ENCODE measurements around the gene CCN2. TPM values are rescaled to one million over a fixed set of nuclear protein-coding genes. Genes with fewer than 3 reads are reported as not detected.

The CCN2 gene
- total RNA-seq, 4 donors from 2014 or later, result 122 to 691 (median 363) TPM

DNA sequence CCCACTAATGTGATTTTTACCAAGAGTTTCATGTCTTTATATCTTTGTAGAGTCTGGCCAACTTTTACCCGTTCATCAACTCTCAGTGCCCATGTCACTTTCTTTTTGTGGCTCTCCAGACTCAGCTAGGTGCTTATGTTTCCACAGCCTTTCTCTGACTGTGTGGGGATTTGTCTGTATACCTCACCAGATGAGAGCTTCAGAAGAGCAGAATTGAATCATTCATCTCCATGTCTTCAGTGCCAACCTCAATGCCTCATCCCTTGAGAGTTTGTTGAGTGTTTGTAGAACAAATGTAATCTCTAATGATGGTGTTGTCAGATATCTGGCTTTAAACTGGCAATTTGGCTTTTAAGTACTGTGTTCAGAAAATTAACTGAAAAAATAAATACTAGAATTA lies 16.8 kb upstream of the CCN2 start:
- H3K27me3 ChIP-seq, result no peaks in the 10 kb centered on the region
- H3K27ac ChIP-seq, result no peak overlapping the region
- no peak for ATAC-seq
- TF ChIP-seq POLR2A (IDR thresholded peaks at IDR 0.05), result no peak
- TF ChIP-seq, protein P1, sequence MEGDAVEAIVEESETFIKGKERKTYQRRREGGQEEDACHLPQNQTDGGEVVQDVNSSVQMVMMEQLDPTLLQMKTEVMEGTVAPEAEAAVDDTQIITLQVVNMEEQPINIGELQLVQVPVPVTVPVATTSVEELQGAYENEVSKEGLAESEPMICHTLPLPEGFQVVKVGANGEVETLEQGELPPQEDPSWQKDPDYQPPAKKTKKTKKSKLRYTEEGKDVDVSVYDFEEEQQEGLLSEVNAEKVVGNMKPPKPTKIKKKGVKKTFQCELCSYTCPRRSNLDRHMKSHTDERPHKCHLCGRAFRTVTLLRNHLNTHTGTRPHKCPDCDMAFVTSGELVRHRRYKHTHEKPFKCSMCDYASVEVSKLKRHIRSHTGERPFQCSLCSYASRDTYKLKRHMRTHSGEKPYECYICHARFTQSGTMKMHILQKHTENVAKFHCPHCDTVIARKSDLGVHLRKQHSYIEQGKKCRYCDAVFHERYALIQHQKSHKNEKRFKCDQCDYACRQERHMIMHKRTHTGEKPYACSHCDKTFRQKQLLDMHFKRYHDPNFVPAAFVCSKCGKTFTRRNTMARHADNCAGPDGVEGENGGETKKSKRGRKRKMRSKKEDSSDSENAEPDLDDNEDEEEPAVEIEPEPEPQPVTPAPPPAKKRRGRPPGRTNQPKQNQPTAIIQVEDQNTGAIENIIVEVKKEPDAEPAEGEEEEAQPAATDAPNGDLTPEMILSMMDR (IDR thresholded peaks at IDR 0.05), result no peak
- no peak for TF ChIP-seq EP300 (IDR thresholded peaks at IDR 0.05)
- no peak for TF ChIP-seq POLR2AphosphoS5 (IDR thresholded peaks at IDR 0.05)
- H3K36me3 ChIP-seq, result no peaks in the 10 kb centered on the region
- H3K4me3 ChIP-seq, result no peak overlapping the region
- H3K9me3 ChIP-seq, result no peaks in the 10 kb centered on the region
- peaks cover 0 to 12% (median 0%) of the 10 kb centered on the region in 3 donors for H3K4me1 ChIP-seq
- WGBS, 2 donors (ENCODE audit: low coverage in 1 of 2), result 50% methylated on average over 1 of the region's 1 CpG

- H3K27me3 ChIP-seq, result no peaks in the 10 kb centered on the region
- TF ChIP-seq, protein P1 (IDR thresholded peaks at IDR 0.05), result no peak
- TF ChIP-seq POLR2AphosphoS5 (IDR thresholded peaks at IDR 0.05) (no peak), POLR2A (IDR thresholded peaks at IDR 0.05) (no peak), EP300 (IDR thresholded peaks at IDR 0.05) (no peak)
- no peak overlapping the region for H3K27ac ChIP-seq
- H3K4me1 ChIP-seq, result peaks cover 0 to 12% (median 0%) of the 10 kb centered on the region in 3 donors
- no peak for ATAC-seq
- H3K36me3 ChIP-seq, result no peaks in the 10 kb centered on the region
- WGBS, 2 donors (ENCODE audit: low coverage in 1 of 2), result 88 to 93% methylated on average over 3 to 6 of the region's 6 CpGs
- H3K4me3 ChIP-seq, result no peak overlapping the region
- no peaks in the 10 kb centered on the region for H3K9me3 ChIP-seq
Measured at GRCh38 chr6:131966443-131966842, 15.3 kb upstream of the CCN2 start.

DNA sequence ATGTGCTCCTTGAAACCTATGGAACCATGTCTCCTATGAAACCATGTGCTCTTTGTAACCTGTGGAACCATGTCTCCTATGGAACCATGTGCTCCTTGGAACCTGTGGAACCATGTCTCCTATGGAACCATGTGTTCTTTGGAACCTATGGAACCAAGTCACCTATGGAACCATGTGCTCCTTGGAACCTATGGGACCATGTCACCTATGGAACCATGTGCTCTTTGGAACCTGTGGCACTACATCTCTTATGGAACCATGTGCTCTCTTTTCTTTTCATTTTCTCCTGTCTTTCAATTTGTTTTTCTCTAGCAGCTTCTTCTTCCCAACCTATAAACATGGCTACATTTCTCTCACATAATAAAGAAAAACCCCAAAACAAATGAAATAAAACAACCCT lies 11.9 kb upstream of the CCN2 start:
- no peak for ATAC-seq

DNA sequence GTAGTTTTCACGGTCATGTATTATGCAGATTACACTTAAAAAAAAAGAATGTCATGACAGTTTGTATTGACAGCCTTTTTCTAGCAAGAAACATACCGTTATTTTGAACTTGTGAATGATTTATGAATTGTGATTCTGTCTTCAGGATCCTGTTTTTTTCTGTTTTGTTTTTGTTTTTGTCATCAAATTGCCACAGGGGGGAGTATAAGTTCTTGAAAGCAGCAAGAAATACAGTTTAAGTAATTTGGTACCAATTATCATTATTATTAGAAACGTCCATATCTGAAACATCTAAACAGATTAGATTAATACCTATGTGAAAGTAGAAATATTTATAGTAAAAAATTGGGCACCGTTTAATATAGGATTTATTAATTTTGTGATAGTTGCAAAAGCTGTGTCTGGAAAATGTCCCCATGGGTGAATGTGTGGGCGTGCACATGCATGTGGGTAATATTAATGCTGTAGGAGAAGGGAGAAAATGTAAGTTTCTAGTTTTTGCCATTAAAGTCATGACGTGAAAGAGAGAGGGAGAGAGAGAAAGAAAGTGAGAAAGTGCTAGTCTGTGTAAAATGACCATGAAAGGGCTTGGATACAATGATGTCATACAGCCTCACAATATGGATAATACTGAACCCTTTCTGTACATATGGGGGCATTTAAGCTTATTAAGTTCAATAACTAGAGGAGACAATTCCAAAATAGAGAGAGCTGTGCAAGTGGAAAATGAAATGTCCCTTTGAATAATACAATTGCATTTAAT lies 9.4 kb upstream of the CCN2 start:
- H3K27ac ChIP-seq, result no peak overlapping the region
- H3K36me3 ChIP-seq, result no peaks in the 10 kb centered on the region
- peaks cover 0 to 4% (median 0%) of the 10 kb centered on the region in 3 donors for H3K4me1 ChIP-seq
- no peak overlapping the region for H3K4me3 ChIP-seq
- H3K9me3 ChIP-seq, result no peaks in the 10 kb centered on the region
- H3K27me3 ChIP-seq, result no peaks in the 10 kb centered on the region
- no peak for ATAC-seq
- 34 to 35% methylated on average over 6 of the region's 6 CpGs for WGBS, 2 donors (ENCODE audit: low coverage in 1 of 2)
- TF ChIP-seq POLR2A (IDR thresholded peaks at IDR 0.05), result no peak
- TF ChIP-seq EP300 (IDR thresholded peaks at IDR 0.05), result no peak
- TF ChIP-seq, protein P1 (IDR thresholded peaks at IDR 0.05), result peak in 2 of 4 experiments; percentile 8 to 34

More for the DNA sequence above, 11.9 kb upstream of the CCN2 start:
- Histone ChIP-seq H3K27me3 (no peaks in the 10 kb centered on the region), H3K36me3 (no peaks in the 10 kb centered on the region), H3K9me3 (no peaks in the 10 kb centered on the region), H3K4me1 (peaks cover 0 to 4% (median 0%) of the 10 kb centered on the region in 3 donors), H3K27ac (no peak overlapping the region), H3K4me3 (no peak overlapping the region)
- TF ChIP-seq POLR2AphosphoS5 (IDR thresholded peaks at IDR 0.05), result no peak
- no peak for TF ChIP-seq EP300 (IDR thresholded peaks at IDR 0.05)
- no peak for TF ChIP-seq POLR2A (IDR thresholded peaks at IDR 0.05)
- TF ChIP-seq, protein P1 (IDR thresholded peaks at IDR 0.05), result no peak
